ENCODE results near the gene TTC21A. TPM values are rescaled to one million over a fixed set of nuclear protein-coding genes. Genes with fewer than 3 reads are reported as not detected.
A peak's percentile ranks its signal among the peaks of the same experiment; 100 is the strongest.

TTC21A gene
- total RNA-seq, 1 donor from 2014 or later, result 6.2 TPM

GRCh38 chr3:39065197-39065596 lies 42.3 kb upstream of the TTC21A start:
- DNase-seq (ENCODE audit: low spot score), result no peak
- TF ChIP-seq CTCF (IDR thresholded peaks at IDR 0.05), result peak; percentile 70
- Mint-ChIP-seq H3K4me1 (ENCODE audit: low read depth) (peaks cover 24% of the 10 kb centered on the region), H3K36me3 (ENCODE audit: low read depth) (peaks cover 2% of the 10 kb centered on the region), H3K9me3 (ENCODE audit: low read depth) (no peaks in the 10 kb centered on the region), H3K4me3 (ENCODE audit: unreplicated experiment) (no peak overlapping the region), H3K27ac (ENCODE audit: unreplicated experiment) (peak overlapping the region; percentile 60), H3K27me3 (ENCODE audit: low read depth) (no peaks in the 10 kb centered on the region)

- no peak for TF ChIP-seq CTCF (IDR thresholded peaks at IDR 0.05)
- Mint-ChIP-seq H3K36me3 (ENCODE audit: low read depth) (peaks cover 4% of the 10 kb centered on the region), H3K9me3 (ENCODE audit: low read depth) (no peaks in the 10 kb centered on the region), H3K27ac (ENCODE audit: unreplicated experiment) (no peak overlapping the region), H3K4me3 (ENCODE audit: unreplicated experiment) (no peak overlapping the region), H3K27me3 (ENCODE audit: low read depth) (no peaks in the 10 kb centered on the region), H3K4me1 (ENCODE audit: low read depth) (peaks cover 21% of the 10 kb centered on the region)
- DNase-seq (ENCODE audit: low spot score), result no peak
These were observed 40.2 kb upstream of the TTC21A start for GRCh38 chr3:39067286-39067685.

- no peak for DNase-seq (ENCODE audit: low spot score)
- no peak overlapping the region for H3K4me3 Mint-ChIP-seq (ENCODE audit: unreplicated experiment)
- peaks cover 4% of the 10 kb centered on the region for H3K36me3 Mint-ChIP-seq (ENCODE audit: low read depth)
- H3K27me3 Mint-ChIP-seq (ENCODE audit: low read depth), result no peaks in the 10 kb centered on the region
- H3K4me1 Mint-ChIP-seq (ENCODE audit: low read depth), result peaks cover 19% of the 10 kb centered on the region
- TF ChIP-seq CTCF (IDR thresholded peaks at IDR 0.05), result no peak
- H3K27ac Mint-ChIP-seq (ENCODE audit: unreplicated experiment), result no peak overlapping the region
- H3K9me3 Mint-ChIP-seq (ENCODE audit: low read depth), result no peaks in the 10 kb centered on the region
These were observed 38.9 kb upstream of the TTC21A start for GRCh38 chr3:39068556-39068955.

- no peaks in the 10 kb centered on the region for H3K4me1 Mint-ChIP-seq (ENCODE audit: low read depth)
- no peak for TF ChIP-seq CTCF (IDR thresholded peaks at IDR 0.05)
- H3K4me3 Mint-ChIP-seq (ENCODE audit: unreplicated experiment), result no peak overlapping the region
- H3K27me3 Mint-ChIP-seq (ENCODE audit: low read depth), result no peaks in the 10 kb centered on the region
- H3K36me3 Mint-ChIP-seq (ENCODE audit: low read depth), result peaks cover 23% of the 10 kb centered on the region
- H3K27ac Mint-ChIP-seq (ENCODE audit: unreplicated experiment), result no peak overlapping the region
- DNase-seq (ENCODE audit: low spot score), result no peak
- H3K9me3 Mint-ChIP-seq (ENCODE audit: low read depth), result no peaks in the 10 kb centered on the region
These were observed 31.6 kb upstream of the TTC21A start for GRCh38 chr3:39075910-39076309.

- H3K4me1 Mint-ChIP-seq (ENCODE audit: low read depth), result no peaks in the 10 kb centered on the region
- H3K27ac Mint-ChIP-seq (ENCODE audit: unreplicated experiment), result no peak overlapping the region
- H3K4me3 Mint-ChIP-seq (ENCODE audit: unreplicated experiment), result no peak overlapping the region
- TF ChIP-seq CTCF (IDR thresholded peaks at IDR 0.05), result peak; percentile 48
- peaks cover 31% of the 10 kb centered on the region for H3K36me3 Mint-ChIP-seq (ENCODE audit: low read depth)
- DNase-seq (ENCODE audit: low spot score), result no peak
- H3K9me3 Mint-ChIP-seq (ENCODE audit: low read depth), result no peaks in the 10 kb centered on the region
- no peaks in the 10 kb centered on the region for H3K27me3 Mint-ChIP-seq (ENCODE audit: low read depth)
These were observed 27.9 kb upstream of the TTC21A start for GRCh38 chr3:39079530-39079929.
